NOMO-1 treated with dmso at 0.1 percent for 144 hours (cell line): ENCODE measurements around the gene MRPL20.

Experiments
- DNase-seq: peaks from one replicate; lab custom pipeline; 2025; ENCODE audit not compliant: unreplicated experiment; lab: John Stamatoyannopoulos, UW

MRPL20 gene

GRCh38 chr1:1365875-1366698 lies 41.0 kb downstream of the MRPL20 start:
- DNase-seq, result no peak

- no peak for DNase-seq
Measured at GRCh38 chr1:1364266-1364665, 42.8 kb downstream of the MRPL20 start.

DNA sequence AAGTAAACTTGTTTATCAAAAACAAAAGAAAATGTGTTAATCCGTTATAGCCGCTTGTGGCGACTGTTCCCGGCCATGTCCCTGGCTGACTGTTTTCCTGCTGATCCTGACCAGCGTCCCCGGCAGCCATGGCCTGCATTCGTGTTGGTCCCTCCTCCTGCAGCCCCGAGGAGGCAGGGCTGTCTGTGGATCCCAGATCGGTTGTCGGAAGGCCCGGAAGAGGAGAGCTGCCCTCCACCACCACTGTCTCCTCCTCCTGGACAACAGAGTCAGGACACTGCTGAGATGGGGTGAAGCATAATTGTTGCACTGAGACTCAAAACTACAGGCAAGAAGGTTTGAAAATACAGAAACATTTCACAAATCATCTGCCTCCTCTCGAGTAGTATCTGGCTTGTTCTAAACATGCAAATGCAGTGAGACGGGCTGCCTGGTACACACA lies 45.1 kb downstream of the MRPL20 start:
- no peak for DNase-seq

DNA sequence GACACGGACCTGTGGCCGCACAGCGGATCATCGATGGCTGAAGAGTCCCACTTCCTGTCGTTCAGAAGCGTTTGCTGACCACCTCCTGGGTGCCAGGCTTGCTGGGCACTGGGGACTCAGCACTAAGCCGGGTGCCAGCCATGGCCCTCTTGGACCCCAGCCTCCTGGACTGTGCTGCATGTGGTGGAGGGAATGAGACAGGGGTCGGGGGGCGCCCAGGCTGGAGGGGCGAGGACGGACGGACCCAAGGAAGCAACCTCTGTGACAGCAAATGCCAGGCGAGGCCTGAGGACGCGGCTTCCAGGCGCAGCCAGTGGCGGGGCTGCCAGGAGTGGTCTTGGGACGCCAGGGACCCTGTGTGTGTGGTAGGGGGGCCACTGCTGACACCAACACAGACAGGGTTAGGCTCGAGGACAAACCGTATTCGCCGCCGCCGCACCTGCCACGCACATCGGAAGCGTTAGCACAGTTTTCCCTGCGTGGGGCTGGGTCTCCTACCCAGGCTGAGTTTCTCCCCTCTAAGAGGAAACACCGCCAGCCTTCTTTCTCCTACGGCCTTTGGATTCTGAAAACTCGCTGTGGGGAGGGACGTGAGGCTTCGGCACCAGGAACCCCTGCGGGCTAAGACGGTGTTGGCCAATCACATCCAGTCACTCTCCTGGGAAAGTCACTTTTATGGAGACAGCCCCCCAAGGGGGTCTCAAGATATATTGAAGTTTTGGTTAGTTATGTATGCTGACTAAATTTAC lies 45.7 kb downstream of the MRPL20 start:
- DNase-seq, result no peak

GRCh38 chr1:1360506-1361169 lies 46.5 kb downstream of the MRPL20 start:
- DNase-seq, result no peak

DNA sequence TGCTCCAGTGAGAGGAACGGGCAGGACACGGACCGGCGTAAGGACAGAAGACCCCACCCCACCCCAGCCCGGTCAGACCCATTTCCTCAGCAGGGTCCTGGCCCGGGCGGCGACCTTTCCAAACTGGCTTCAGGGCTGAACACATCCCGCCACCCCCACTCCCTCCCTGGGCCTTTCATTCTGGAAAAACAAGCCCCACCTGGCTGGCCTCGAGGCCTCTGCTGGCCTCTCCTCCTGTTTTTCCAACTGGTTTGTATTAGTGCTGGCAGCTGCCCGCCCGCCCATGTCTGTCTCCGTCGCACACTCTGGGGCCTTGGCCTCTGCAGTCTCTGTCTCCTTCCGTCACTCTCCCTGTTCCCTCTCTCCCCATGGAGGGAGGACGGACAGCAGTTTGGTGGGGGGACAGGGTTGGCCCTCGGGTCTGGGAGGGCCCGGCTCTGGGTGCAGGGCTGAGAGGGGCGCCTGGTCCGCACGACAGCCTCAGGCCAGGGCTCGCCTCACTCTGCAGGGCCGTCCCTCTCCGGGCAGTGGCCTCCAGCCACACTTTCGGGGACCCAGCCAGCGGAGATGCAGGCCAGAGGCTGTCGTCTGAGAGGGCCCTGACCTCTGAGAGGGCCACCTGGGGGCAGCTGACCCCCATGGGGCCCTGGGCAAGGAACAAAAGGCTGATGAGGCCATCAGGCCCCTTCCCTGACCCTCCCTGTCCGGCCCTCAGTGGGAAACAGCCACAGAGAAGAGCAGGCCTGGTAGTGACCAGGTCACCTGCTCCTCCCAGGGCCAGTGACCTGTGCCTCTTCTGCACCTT lies 47.2 kb downstream of the MRPL20 start:
- no peak for DNase-seq

- no peak for DNase-seq
Measured at GRCh38 chr1:1359308-1359663, 47.8 kb downstream of the MRPL20 start.

DNA sequence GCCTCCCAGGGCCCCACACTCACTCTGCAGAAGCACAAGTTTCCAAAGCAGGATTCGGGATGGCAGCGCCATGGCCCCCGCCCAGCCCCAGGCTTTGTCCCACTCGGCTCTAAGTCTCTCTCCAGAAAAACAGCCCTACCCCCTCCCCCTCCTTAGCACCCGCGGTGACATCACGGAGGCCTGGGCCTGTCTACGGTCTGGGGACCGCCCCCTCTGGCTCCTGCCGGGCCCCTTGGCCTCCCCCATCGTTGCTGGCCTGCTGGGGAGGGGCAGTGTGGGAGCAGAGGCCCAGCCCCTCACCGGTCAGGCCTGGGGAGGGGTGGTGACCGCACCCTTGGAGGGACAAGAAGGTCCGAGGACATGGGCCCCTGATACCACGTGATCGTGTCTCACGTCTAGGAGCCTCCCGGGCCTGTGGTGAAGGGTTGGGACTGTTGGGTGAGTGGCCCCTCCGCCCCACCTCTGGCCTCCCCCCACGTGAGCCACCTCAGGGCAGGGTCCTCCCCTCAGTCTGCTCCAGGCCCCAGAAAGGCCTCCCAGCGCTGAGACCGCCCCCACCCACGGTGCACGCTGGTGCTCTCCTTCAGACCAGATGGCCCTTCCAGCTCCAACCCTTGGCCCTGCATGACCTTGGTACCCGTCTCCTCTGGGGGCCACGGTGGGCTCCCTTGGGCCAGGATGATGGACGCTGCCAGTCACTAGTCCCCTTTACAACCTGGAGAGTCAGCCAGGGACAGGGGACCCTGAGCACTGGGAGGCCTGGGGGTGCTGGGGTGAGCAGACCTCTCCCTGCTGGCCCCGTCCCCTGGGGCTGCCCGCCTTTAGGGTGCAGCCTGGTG lies 48.4 kb downstream of the MRPL20 start, which contains the start of gene MXRA8:
Gene MXRA8, minus strand, starts transcription at position 123 of the 839 bp plus-strand sequence. Its CDS starts 51 bp downstream, at position 72.
- peak; percentile 30 for DNase-seq

GRCh38 chr1:1357871-1358432 lies 49.1 kb downstream of the MRPL20 start:
- no peak for DNase-seq

- no peak for DNase-seq
Measured at GRCh38 chr1:1356796-1357401, 50.2 kb downstream of the MRPL20 start.

GRCh38 chr1:1356166-1356795 lies 50.8 kb downstream of the MRPL20 start:
- no peak for DNase-seq

- DNase-seq, result no peak
Measured at GRCh38 chr1:1355416-1355815, 51.7 kb downstream of the MRPL20 start.

GRCh38 chr1:1354271-1355247 lies 52.5 kb downstream of the MRPL20 start:
- no peak for DNase-seq

- DNase-seq, result no peak
Measured at GRCh38 chr1:1353389-1354151, 53.5 kb downstream of the MRPL20 start.

DNA sequence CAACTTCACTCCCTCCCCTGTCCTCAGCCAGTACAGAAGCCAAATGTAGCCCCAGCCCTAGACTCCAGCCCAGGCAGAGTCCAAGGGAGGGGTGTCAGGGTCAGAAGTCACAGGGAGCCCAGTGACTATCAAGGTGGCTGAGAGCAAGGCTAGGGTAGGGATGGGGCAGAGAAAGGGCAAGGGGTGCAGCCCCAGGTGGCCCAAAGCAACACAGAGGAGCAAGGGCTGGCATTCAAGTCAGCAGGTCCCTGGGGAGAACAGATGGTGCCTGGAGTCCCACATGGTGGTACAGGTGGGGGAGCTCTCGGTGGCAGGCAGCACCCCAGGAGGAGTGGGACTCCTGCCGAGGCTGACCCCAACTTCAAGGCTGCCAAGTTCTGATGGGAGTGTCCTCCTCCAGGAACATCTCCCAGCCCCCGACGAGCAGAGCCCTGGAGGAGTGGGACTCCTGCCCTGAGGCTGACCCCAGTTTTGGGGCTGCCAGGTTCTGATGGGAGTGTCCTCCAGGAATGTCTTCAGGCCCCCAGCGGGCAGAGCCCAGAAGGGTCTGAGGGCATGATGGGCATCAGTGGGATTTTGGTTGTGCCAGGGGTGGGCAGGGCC lies 54.2 kb downstream of the MRPL20 start:
- DNase-seq, result no peak
